NOMO-1 treated with DMSO at 0.1 percent for 48 hours (cell line): ENCODE measurements around the gene NBEA.
"Not testable (repeated sequence)": the region's sequence is repeated elsewhere in the genome, so short reads cannot be mapped to it uniquely, and the experiment has no call there.

Source experiments
- DNase-seq: peaks from one replicate; lab custom pipeline; 2025; ENCODE audit not compliant: unreplicated experiment; lab: John Stamatoyannopoulos, UW

Gene NBEA, protein sequence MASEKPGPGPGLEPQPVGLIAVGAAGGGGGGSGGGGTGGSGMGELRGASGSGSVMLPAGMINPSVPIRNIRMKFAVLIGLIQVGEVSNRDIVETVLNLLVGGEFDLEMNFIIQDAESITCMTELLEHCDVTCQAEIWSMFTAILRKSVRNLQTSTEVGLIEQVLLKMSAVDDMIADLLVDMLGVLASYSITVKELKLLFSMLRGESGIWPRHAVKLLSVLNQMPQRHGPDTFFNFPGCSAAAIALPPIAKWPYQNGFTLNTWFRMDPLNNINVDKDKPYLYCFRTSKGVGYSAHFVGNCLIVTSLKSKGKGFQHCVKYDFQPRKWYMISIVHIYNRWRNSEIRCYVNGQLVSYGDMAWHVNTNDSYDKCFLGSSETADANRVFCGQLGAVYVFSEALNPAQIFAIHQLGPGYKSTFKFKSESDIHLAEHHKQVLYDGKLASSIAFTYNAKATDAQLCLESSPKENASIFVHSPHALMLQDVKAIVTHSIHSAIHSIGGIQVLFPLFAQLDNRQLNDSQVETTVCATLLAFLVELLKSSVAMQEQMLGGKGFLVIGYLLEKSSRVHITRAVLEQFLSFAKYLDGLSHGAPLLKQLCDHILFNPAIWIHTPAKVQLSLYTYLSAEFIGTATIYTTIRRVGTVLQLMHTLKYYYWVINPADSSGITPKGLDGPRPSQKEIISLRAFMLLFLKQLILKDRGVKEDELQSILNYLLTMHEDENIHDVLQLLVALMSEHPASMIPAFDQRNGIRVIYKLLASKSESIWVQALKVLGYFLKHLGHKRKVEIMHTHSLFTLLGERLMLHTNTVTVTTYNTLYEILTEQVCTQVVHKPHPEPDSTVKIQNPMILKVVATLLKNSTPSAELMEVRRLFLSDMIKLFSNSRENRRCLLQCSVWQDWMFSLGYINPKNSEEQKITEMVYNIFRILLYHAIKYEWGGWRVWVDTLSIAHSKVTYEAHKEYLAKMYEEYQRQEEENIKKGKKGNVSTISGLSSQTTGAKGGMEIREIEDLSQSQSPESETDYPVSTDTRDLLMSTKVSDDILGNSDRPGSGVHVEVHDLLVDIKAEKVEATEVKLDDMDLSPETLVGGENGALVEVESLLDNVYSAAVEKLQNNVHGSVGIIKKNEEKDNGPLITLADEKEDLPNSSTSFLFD (N-terminal part only)

DNA sequence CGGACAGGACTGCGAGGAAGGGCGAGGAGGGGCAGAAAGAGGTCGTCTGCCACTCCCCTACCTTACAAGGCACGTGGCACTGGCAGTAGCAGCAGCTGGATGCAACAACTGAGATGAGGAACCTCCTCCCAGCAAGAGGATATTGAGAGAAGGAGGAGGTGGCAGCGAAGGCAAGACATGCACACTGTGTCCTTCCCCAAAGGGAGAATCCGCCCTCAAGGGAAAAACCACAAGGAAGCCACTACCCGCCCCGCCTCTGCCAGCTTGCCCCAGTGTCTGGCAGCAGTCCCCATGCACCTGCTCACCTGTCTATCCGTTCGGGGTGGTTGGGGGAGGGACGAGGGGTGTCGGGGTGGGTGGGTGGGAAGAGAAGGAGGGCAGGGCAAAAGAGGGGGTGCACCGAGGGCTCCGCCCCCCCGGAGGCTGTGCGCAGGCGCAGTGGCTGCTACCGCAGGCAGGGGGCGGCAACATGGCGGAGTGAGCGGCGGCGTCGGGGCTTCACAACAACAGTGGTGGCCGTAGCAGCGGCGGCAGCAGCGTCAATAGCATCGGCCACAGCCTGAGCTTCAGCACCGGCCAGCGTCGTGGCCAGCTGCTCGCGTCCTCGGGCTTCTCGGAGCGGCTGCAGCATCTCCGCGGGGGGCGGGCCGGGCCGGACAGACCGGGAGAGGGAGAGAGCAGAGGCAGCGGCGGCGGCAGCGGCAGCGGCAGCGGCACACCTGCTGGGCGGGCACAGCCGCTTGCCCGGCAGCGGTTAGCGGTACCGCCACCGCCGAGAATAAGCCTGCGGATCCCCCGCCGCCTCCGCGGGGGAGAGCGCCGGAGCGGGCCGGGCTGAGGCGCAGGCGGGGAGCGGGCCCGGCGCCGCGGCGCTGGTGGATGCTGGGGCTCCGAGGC, at the start of gene NBEA:
Gene NBEA, plus strand, starts transcription at position 436 of the 897 bp plus-strand sequence. CDS start 551 bp downstream, outside the sequence.
- peak; percentile 50 for DNase-seq

DNA sequence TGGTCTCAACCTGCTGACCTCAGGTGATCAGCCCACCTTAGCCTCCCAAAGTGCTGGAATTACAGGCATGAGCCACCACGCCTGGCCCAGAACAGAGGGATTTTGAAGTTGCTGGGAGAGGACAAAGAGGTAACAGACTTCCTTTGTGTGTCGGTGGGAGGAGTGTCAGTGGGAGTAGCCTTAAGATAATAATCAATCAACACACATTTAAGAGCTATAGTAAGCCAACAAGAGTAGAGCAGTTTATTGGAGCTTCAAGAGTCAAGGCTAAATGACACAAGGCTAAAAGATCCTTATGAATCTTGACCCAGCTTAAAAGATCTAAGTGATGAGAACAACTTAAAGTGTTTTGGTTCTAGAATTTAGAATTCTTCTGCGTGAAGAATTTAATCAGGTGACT, 47.3 kb upstream of the NBEA start:
- no peak for DNase-seq

DNA sequence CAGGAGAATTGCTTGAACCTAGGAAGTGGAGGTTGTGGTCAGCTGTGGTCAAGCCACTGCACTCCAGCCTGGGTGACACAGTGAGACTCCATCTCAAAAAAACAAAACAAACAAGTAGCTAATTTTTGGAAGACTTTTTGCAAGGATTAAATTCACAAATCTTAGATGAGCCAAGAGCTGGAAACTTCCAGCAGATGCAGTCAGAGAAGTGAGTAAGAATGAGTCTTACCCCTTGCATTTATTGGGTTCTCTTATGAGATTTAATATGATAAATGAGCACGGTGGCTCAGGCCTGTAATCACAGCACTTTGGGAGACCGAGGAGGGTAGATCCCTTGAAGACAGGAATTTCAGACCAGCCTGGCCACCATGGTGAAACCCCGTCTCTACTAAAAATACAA, 44.9 kb upstream of the NBEA start:
- no peak for DNase-seq

DNA sequence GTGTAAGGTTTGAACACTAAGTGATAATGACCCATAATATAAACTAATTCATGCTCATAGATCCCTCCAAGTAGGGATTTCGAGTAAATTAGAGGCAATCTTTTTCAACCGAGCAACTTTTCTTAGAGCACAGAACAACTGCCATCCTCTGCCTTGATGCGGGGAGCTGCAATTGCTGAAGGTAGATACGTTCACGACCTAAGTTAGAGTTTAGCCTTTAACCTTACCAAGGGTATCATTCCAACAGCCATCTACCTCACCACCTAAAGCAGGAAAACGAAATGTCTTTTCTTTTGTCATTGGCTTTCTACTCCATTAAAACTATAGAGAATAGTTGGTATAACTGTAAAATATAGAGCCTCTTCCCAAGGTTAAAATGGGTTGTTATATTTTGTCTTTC, 42.2 kb upstream of the NBEA start:
- DNase-seq, result no peak

DNA sequence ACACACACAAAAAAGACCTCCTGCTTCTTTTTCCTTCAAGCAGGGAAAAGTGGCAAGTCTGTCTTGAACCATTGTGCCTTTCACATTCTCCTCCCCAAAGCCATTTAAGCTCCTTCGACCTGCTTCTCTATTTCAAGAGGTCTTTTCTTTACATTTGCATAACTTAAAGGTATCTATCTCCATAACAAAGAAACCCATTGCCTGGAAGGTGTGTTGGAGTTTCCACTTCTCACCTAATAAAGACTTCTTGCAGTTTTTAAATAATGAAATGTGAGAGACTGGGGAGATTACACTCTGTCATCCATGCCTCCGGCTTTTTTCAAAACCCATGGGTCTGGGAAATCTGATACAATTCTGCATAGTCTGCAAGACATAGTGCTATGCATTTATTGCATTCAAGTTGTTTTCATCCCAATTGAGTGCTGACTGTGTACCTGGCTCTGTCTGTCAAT, 41.8 kb upstream of the NBEA start:
- no peak for DNase-seq

DNA sequence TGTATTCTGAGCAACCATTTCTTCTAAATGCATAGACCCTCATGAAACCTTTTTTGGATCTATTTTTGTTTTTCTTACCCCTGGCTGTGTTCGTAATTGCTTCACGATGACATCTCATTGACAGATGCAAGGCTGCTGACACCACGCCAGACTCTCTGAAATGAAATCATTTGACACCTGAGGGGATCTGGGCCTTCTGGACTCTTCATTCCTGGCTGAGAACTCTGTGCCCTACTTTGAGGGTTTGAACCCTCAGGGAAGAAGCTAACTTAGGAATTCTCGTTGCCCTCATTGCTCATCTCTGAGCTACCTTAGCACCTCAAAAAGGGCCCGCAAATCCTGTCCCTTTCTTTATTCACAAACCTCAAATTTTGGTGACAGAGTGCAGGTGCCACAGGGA, 40.5 kb upstream of the NBEA start:
- DNase-seq, result no peak

DNA sequence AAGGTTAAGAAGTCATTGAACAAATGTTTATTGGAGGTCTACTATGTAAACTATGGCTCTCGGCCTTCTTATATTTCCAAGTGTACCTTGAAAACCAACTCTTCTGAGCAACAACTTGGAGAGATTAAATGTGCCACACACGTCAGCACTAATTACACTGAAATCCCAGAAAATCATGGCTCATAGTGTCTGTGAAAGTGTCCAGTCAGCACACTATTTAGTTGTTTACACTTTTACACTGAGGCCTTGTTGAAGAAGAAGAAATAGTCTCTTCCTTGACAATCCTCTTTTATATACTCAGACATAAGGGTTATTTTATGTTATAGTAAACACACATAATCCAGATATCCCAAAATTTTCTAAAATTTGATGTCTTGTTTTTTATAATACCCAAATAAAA, 30.9 kb upstream of the NBEA start:
- no peak for DNase-seq

DNA sequence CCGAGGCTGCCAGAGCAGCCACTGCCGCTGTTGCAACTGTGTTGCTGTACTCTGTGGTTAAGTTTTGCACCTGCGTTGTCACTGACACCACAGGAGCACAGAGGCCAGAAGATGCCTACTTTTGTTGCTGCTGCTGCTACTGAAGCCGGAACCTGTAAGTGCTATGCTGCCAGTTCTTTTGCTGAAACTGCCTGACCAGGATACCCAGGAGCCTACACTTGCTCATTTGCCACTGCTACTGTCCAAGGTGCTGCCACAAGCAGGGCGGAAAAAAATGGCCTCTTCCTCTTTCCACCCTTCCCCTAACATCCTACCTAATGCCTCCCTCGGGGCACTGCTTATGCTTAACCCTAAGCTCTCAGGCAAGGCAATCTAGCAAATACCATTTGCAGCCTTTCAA, 29.0 kb upstream of the NBEA start:
- no peak for DNase-seq

DNA sequence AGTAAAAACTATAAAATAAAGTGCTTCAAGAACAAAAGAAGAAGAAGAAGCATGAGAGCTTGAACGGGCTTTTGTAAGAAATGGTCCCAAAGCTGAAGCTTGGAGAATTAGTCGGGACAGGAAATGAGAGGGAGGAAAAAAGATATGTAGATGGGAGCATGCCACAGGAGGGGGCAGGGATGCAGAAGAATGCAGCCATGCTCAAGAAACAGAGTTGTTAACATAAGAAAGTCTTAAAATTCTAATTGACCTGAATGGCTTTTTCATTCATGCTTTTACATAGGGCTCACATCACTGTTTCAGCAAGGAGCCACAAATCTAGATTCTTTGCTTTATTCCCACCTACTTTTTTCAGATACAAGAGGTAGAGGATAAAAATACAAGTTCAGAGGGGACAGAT, 27.7 kb upstream of the NBEA start:
- DNase-seq, result no peak

DNA sequence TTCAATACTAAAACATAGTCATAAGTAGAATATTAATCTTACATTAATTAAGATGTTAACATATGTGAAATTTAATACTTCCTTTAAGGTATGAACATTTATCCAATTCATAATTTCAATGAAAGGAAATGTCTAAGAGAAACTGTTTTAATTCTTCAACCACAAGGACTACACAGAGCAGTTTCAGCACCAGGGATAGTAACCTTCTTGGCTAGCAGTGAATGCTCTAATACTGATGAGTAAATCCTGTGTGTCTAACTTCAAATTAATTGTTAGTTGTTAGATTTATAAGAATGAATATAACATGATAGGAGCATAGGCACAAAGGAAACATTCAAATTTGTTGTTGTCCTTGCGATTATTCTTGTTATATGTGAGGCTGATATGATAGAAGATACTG, 15.6 kb upstream of the NBEA start:
- DNase-seq, result no peak

DNA sequence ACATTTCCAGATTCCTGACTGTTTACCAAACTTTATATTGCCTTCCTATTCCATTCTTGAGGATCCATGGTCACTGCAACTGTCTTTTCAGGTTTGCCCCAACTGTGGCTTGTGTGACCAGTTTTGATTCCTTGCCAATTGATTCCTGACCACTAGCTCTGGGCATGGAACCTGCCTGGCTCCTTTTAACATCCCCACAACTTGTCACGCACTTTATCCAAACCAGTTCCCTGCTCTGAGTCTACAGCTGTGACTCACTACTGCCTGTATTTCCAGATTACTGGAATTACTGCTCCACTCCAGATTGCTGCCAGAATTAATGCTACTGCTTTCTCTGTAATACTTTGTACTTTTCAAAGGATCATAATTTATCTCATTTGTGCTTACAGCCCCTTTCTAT, 13.4 kb upstream of the NBEA start:
- DNase-seq, result not testable (repeated sequence)

DNA sequence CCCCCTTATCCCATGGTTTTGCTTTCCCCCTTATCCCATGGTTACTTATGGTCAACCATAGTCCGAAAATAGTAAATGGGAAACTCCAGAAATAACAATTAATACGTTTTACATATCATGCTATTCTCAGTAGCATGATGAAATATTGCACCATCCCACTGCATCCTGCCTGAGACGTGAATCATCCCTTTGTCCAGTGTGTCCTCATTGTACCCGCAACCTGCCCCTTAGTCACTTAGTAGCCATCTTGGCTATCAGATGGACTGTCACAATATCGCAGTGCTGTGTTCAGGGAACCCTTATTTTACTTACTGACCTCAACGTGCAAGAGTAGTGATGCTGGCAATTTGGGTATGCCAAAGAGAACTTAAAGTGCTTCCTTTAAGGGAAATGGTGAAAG, 10.5 kb upstream of the NBEA start:
- DNase-seq, result no peak

DNA sequence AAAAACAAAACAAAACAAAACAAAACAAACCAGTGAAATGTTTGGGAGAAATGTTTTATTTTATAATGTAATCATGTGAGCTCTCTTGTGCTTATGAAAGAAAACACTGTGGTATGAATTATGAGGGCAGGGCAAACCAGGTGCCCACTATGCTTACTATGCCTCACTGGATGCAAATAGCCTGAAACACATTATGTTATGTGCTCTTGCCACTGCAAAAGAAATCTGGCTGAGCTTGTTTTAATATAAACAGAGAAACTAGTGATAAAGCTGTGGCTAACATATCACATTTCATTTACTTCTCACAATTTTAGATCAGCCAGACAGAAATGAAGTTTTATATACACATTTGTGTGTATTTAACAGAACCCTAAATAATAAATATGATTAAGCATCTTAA, 8.7 kb upstream of the NBEA start:
- no peak for DNase-seq

DNA sequence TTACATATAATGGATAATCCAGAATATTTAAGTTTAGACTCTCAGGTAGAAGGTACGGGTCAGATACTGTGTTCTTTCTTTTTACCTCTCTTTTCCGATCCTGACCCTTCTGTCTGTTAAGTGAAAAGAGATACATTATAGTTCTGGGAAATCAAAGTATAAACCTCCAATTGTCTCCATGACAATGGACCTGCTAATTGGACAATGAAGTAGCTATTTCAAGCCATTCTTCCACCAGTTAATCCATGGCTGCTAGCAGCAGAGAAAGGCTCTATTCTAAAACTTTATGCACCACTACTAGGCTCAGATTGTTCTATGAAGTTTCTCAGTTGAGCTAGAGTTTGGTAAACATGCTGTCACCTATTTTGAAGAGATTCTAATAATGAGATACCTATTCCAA, 8.3 kb upstream of the NBEA start:
- DNase-seq, result no peak

DNA sequence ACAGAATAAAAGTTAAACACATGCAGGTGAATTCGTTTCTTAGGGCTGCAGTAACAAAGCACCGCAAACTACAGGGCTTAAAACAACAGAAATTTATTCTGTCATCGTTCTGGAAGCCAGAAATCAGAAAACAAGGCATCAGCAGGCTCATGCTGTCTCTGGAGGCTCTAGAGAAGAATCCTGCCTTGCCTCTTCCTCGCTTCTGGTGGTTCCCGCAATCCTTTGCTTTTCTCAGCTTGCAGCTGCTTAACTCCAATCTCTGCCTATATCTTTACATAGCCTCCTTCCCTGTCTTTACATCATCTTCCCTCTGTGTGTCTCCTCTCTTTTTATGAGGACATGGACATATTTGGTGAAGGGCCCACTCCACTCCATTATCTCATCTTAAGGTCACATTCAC, 6.2 kb upstream of the NBEA start:
- no peak for DNase-seq

DNA sequence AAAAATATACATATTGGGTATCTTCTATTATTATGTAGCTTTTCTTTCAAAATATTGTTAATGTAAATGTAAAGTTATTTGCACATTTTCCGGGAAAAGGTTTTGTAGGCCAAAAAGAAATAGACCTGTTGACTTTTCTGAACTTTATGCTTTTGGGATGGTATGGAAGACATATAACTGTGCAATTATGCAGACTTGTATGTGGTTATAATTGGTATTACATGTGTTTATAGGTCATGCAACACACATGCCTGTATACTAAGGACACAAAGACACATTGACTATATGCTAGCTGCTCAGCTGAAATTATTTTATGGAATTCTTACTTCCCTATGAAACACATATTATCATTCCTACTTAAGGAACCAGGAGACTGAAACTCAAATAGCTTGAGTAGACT, 2.3 kb upstream of the NBEA start:
- DNase-seq, result no peak

DNA sequence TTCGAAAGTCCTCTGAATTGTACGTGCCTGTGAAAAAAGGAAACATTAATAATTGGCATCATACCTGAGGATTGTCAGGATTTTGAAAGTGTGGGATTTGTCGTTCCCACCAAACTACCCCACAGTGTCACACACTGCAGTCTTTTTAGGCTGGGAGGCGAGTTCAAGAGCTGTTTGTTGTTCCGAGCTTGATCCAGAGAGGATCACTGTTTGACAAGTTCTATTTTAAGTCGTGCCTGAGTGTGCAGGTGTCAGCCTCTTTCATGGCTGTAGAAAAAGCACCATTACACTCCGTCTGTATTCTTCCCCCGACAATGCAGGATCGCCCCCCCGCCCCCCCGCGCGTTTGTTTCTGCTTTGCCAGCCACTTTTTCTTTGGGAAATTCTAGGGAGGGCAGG, 635 bp upstream of the NBEA start:
- DNase-seq, result no peak

DNA sequence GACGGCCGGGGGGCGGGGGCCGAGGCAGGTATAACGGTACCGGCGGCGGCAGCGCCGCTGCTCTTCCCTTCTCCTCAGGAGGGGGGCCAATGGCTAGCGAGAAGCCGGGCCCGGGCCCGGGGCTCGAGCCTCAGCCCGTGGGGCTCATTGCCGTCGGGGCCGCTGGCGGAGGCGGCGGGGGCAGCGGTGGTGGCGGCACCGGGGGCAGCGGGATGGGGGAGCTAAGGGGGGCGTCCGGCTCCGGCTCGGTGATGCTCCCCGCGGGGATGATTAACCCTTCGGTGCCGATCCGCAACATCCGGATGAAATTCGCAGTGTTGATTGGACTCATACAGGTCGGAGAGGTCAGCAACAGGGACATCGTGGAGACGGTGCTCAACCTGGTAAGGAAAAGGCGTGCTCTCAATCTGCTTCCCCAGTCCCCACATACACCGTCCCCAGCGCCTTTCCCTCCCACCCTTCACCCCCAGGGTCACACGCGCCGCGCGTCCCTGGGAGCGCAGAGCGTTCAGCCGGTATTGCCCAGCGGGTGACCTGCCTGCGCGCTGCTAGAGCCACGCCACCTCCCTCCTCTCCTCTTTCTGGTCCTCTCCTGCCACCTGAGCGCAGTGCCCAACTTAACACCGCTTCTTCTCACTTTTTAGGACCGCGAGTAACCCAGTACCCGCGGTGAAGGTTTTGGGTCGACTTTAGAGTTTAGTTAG, 814 bp downstream of the NBEA start:
- no peak for DNase-seq

DNA sequence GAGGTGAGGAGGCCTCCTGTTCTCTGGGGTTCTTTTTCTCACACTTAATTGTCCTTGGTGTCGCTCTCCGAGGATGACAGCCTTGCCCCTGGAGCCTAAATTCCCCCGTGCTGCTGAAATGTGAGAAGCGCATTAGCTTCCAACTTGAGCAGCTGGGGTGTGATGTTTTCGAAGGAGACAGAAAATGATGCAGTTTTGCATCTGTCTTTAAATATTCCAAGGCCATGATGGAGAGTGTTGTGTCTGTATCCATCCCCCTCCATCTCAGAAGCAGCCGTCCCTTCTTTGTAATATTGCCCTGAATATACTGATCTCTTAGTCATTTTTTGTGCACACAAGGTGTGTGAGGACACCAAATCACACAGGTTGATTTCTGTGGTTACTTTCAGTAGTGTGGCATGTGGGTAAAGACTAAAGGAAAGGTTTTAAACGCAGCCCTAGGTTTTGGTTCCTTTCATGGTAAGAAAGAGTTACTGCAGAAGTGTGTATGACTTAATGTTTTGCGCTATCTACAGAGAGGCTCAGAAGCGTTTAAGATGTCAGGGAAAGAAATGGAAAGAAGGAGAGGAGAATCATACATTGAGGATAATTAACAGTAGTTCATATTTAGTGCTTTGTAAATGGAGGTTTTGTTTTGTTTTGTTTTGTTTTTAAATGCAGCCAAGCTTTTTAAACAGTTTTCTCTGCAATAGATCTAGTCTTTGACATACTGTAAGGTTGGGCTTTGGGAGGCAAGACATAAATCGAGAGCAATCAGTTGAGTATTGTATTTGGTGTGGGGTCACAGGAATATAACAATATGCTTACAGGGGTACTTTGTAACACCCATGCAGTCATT, 1.6 kb downstream of the NBEA start:
- no peak for DNase-seq
